ENCODE results near the gene PON1.

PON1 gene

GRCh38 chr7:95324431-95324830 is at the start of gene PON1:
Gene PON1, minus strand, starts transcription at chr7:95324532. Its CDS starts 57 bp downstream, at chr7:95324475.
- DNase-seq, result no peak

- no peak for DNase-seq
Measured at GRCh38 chr7:95373323-95373722, 49.0 kb upstream of the PON1 start.

GRCh38 chr7:95368235-95368634 is 43.9 kb upstream of the PON1 start:
- no peak for DNase-seq

GRCh38 chr7:95367606-95368005 is 43.3 kb upstream of the PON1 start:
- DNase-seq, result no peak

- no peak for DNase-seq
Measured at GRCh38 chr7:95365151-95365550, 40.8 kb upstream of the PON1 start.

- no peak for DNase-seq
Measured at GRCh38 chr7:95357623-95358022, 33.3 kb upstream of the PON1 start.

GRCh38 chr7:95342642-95343307 is 18.4 kb upstream of the PON1 start:
- DNase-seq, result no peak

- DNase-seq, result no peak
Measured at GRCh38 chr7:95342029-95342428, 17.7 kb upstream of the PON1 start.

GRCh38 chr7:95340491-95340890 is 16.2 kb upstream of the PON1 start:
- DNase-seq, result no peak

- no peak for DNase-seq
Measured at GRCh38 chr7:95338832-95339231, 14.5 kb upstream of the PON1 start.

- DNase-seq, result no peak
Measured at GRCh38 chr7:95335093-95335492, 10.8 kb upstream of the PON1 start.

- no peak for DNase-seq
Measured at GRCh38 chr7:95334447-95334846, 10.1 kb upstream of the PON1 start.

GRCh38 chr7:95330961-95331337 is 6.6 kb upstream of the PON1 start:
- DNase-seq, result no peak

- DNase-seq, result no peak
Measured at GRCh38 chr7:95330204-95330960, 6.0 kb upstream of the PON1 start.

- DNase-seq, result no peak
Measured at GRCh38 chr7:95327356-95327755, 3.0 kb upstream of the PON1 start.

GRCh38 chr7:95323410-95324129 is 762 bp downstream of the PON1 start:
- DNase-seq, result no peak

- no peak for DNase-seq
Measured at GRCh38 chr7:95322854-95323253, 1.5 kb downstream of the PON1 start.

GRCh38 chr7:95322396-95322795 is 1.9 kb downstream of the PON1 start:
- DNase-seq, result no peak

GRCh38 chr7:95321720-95322119 is 2.6 kb downstream of the PON1 start:
- no peak for DNase-seq

- DNase-seq, result no peak
Measured at GRCh38 chr7:95320651-95321050, 3.7 kb downstream of the PON1 start.

GRCh38 chr7:95319570-95319969 is 4.8 kb downstream of the PON1 start:
- DNase-seq, result no peak

- DNase-seq, result no peak
Measured at GRCh38 chr7:95318501-95319100, 5.7 kb downstream of the PON1 start.

- no peak for DNase-seq
Measured at GRCh38 chr7:95317966-95318365, 6.4 kb downstream of the PON1 start.

- no peak for DNase-seq
Measured at GRCh38 chr7:95317546-95317945, 6.8 kb downstream of the PON1 start.
